ENCODE results near the gene ZNF575. TPM values are rescaled to one million over a fixed set of nuclear protein-coding genes. Genes with fewer than 3 reads are reported as not detected.

ZNF575 gene
- total RNA-seq, 1 experiment from 2014 or later: not detected

GRCh38 chr19:43570174-43570791 is 37.3 kb downstream of the ZNF575 start:
- Histone ChIP-seq H3K9ac (ENCODE audit: extremely low read depth, insufficient read length, low read length) (no peak overlapping the region), H3K4me2 (ENCODE audit: insufficient read depth, insufficient read length, low read length) (no peak overlapping the region), H2BK5ac (ENCODE audit: insufficient read length, low read length) (no peak overlapping the region), H3K79me2 (ENCODE audit: insufficient read depth, low read length) (no peaks in the 10 kb centered on the region; the same call in 1 of the 2 replicates), H3K9me3 (ENCODE audit: control insufficient read depth, low read depth, low read length) (no peaks in the 10 kb centered on the region), H2BK20ac (ENCODE audit: low read depth, low read length, poor library complexity, severe bottlenecking) (no peak overlapping the region), H3K4me1 (ENCODE audit: insufficient read depth, low read length) (no peaks in the 10 kb centered on the region), H2BK12ac (ENCODE audit: insufficient read length, low read depth, low read length) (no peak overlapping the region), H3K27me3 (ENCODE audit: insufficient read depth, low read length) (no peaks in the 10 kb centered on the region), H3K23me2 (ENCODE audit: insufficient read length, low read depth, low read length, poor library complexity, severe bottlenecking) (peaks cover 6% of the 10 kb centered on the region), H3K23ac (ENCODE audit: insufficient read length, low read depth, low read length) (no peak overlapping the region), H3T11ph (ENCODE audit: low read length) (no peak overlapping the region), H4K20me1 (ENCODE audit: control insufficient read depth, insufficient read depth, insufficient read length) (no peaks in the 10 kb centered on the region), H3K4ac (ENCODE audit: low read depth, low read length) (no peak overlapping the region), H2BK15ac (ENCODE audit: low read depth, low read length) (no peak overlapping the region), H3K18ac (ENCODE audit: insufficient read length, low read depth, low read length) (no peak overlapping the region), H3K14ac (ENCODE audit: insufficient read depth, low read length) (no peak overlapping the region), H3K56ac (ENCODE audit: insufficient read length, low read depth, low read length) (no peak overlapping the region), H4K91ac (ENCODE audit: insufficient read length, low read depth, low read length) (no peak overlapping the region), H3K27ac (ENCODE audit: insufficient read length, low read depth, low read length) (no peak overlapping the region), H4K5ac (ENCODE audit: insufficient read length, low read depth, low read length) (no peak overlapping the region), H4K8ac (replicated peaks; ENCODE audit: insufficient read length, low read depth, low read length) (no peak overlapping the region), H2AK5ac (ENCODE audit: insufficient read length, low read length) (no peak overlapping the region), H2AFZ (ENCODE audit: low read length) (no peak overlapping the region), H3K79me1 (ENCODE audit: insufficient read depth, low read depth, low read length, poor library complexity, severe bottlenecking) (no peaks in the 10 kb centered on the region), H2BK120ac (ENCODE audit: low read depth, low read length, poor library complexity, severe bottlenecking) (no peak overlapping the region)
- H3K36me3 Mint-ChIP-seq (ENCODE audit: insufficient read depth in 1 of 3, low read depth in 3 of 3): peaks cover 0 to 27% (median 18%) of the 10 kb centered on the region in 3 experiments; a peak in 6 of 7 replicates
- no peak for DNase-seq
- TF ChIP-seq CTCF (conservative IDR thresholded peaks at IDR 0.05): no peak
- H3K27me3 Mint-ChIP-seq (ENCODE audit: low read depth): no peaks in the 10 kb centered on the region
- no peaks in the 10 kb centered on the region for H3K9me3 Mint-ChIP-seq
- H3K4me1 Mint-ChIP-seq: peaks cover 10 to 19% of the 10 kb centered on the region in 2 experiments
- peak overlapping the region; percentile 34 to 78 (median 62); a peak in 5 of 7 replicates for H3K27ac Mint-ChIP-seq
- H3K4me3 Mint-ChIP-seq: no peak overlapping the region; a peak in 1 of 5 replicates
- no CpG with 5 or more reads among the region's 5 CpGs for WGBS (ENCODE audit: extremely low coverage, insufficient read length, low lambda C conversion rate)
